Keratinocyte (primary cell): ENCODE measurements around the gene HSD17B14. TPM values are rescaled to one million over a fixed set of nuclear protein-coding genes. Genes with fewer than 3 reads are reported as not detected.

Experiments used
- DNase-seq: peaks from one replicate; pipeline ENCODE4 v3.0.0-alpha.2; 2011; ENCODE audit warnings: low read depth, missing footprints, low spot score
- FAIRE-seq: peaks from 2 replicates; lab custom pipeline; 2011; peaks lifted over from hg19 to GRCh38; lab: Jason Lieb, UNC
- H2AFZ ChIP-seq: 2 replicates; pipeline ENCODE4 v1.6.0; 2012; ENCODE audit warnings: low read length, control low read depth, inconsistent platforms; ENCODE audit not compliant: control insufficient read depth
- H3K27ac ChIP-seq: 2 replicates; pipeline ENCODE4 v1.5.1; 2011; ENCODE audit warnings: low read length; ENCODE audit not compliant: control insufficient read depth, insufficient read depth
- H3K27me3 ChIP-seq: 3 replicates; pipeline ENCODE4 v1.6.0; 2011; ENCODE audit warnings: low read length; ENCODE audit not compliant: control insufficient read depth, insufficient read depth; ENCODE audit errors: extremely low read depth
- H3K36me3 ChIP-seq, 2 experiments: 2 replicates in 1 of 2; 3 replicates in 1 of 2; pipeline ENCODE4 v1.5.1; 2011; ENCODE audit warnings: low read length in 2 of 2, mild to moderate bottlenecking in 1 of 2; ENCODE audit not compliant: control insufficient read depth in 2 of 2, insufficient read depth in 2 of 2; ENCODE audit errors: extremely low read depth in 1 of 2
- H3K4me1 ChIP-seq: 3 replicates; pipeline ENCODE4 v1.5.1; 2011; ENCODE audit warnings: low read length; ENCODE audit not compliant: control insufficient read depth, insufficient read depth; ENCODE audit errors: extremely low read depth
- H3K4me2 ChIP-seq: 3 replicates; pipeline ENCODE4 v1.6.0; 2011; ENCODE audit warnings: low read depth, low read length; ENCODE audit not compliant: control insufficient read depth, insufficient read depth; ENCODE audit errors: extremely low read depth
- H3K4me3 ChIP-seq, 3 experiments: fragments of 200-600 bp in 1 of 3; sonication (generic) in 1 of 3; 2 replicates in 2 of 3; 3 replicates in 1 of 3; pipeline ENCODE4 v1.5.1; 2011 to 2016; ENCODE audit warnings: low read length in 3 of 3, mild to moderate bottlenecking in 3 of 3, control low read depth in 2 of 3, inconsistent platforms in 1 of 3, low read depth in 1 of 3, mixed read lengths in 1 of 3, mixed run types in 1 of 3, moderate library complexity in 1 of 3; ENCODE audit not compliant: control insufficient read depth in 2 of 3, insufficient read depth in 2 of 3; ENCODE audit errors: extremely low read depth in 1 of 3
- H3K79me2 ChIP-seq: 2 replicates; pipeline ENCODE4 v1.6.0; 2012; ENCODE audit warnings: low read length; ENCODE audit not compliant: control insufficient read depth, insufficient read depth
- H3K9ac ChIP-seq: 3 replicates; pipeline ENCODE4 v1.6.0; 2011; ENCODE audit warnings: low read length; ENCODE audit not compliant: control insufficient read depth, insufficient read depth; ENCODE audit errors: extremely low read depth
- H3K9me1 ChIP-seq: 3 replicates; pipeline ENCODE4 v1.6.0; 2011; ENCODE audit warnings: low read length; ENCODE audit not compliant: control insufficient read depth, insufficient read depth; ENCODE audit errors: extremely low read depth
- H3K9me3 ChIP-seq: 2 replicates; pipeline ENCODE4 v1.5.1; 2012; ENCODE audit warnings: low read depth, low read length; ENCODE audit not compliant: control insufficient read depth
- H4K20me1 ChIP-seq: 3 replicates; pipeline ENCODE4 v1.6.0; 2011; ENCODE audit warnings: low read length; ENCODE audit not compliant: control insufficient read depth, insufficient read depth; ENCODE audit errors: extremely low read depth
- EZH2 ChIP-seq: IDR thresholded peaks from one replicate; pipeline ENCODE4 v1.6.1; 2012; ENCODE audit warnings: inconsistent platforms, mild to moderate bottlenecking, low read length, moderate library complexity
- dilution Hi-C: fragments of 300-500 bp; cut with MboI; formaldehyde crosslinking; loops from one replicate; pipeline ENCODE4 v1.7.0; 2020; ENCODE audit warnings: low sequenced_read_pairs; ENCODE audit not compliant: extremely low pct_ligation_motif_present
- polyA plus RNA-seq, 5 experiments: library from polyadenylated mRNA; depleted of rRNA in 3 of 5; stranded (reverse) in 3 of 5; stranded (forward) in 1 of 5; unstranded in 1 of 5; fragments of >200 nt; gene quantifications; 1 replicate in 1 of 5; 2 replicates in 3 of 5; 3 replicates in 1 of 5; pipeline versions ENCODE4 v1.2.1 to v1.2.3, GENCODE V29; 2011 to 2012; ENCODE audit warnings: missing spikeins in 2 of 5, low read depth in 1 of 5, low replicate concordance in 1 of 5
- TF ChIP-seq, protein P1 (sequence below), 3 experiments: IDR thresholded peaks in 1 of 3; conservative IDR thresholded peaks in 1 of 3; optimal IDR thresholded peaks in 1 of 3; 2 replicates in 2 of 3; 3 replicates in 1 of 3; pipeline versions ENCODE3 to v1.5.1; 2011; ENCODE audit warnings: low read length in 3 of 3, mild to moderate bottlenecking in 3 of 3, moderate library complexity in 2 of 3, control low read depth in 1 of 3, inconsistent platforms in 1 of 3; ENCODE audit not compliant: insufficient read depth in 2 of 3; ENCODE audit errors: extremely low read depth in 1 of 3

Gene HSD17B14
- polyA plus RNA-seq, 1 donor (not counting 4 experiments of a cell fraction or from before 2014, with no cell fraction given), result 0.92 TPM

GRCh38 chr19:48841571-48841970 is 5.3 kb upstream of the HSD17B14 start:
- DNase-seq (no peak), FAIRE-seq (no peak)
- no peak overlapping the region for H3K9ac ChIP-seq
- H3K4me1 ChIP-seq, result peaks cover 4% of the 10 kb centered on the region
- no peak overlapping the region for H3K27ac ChIP-seq
- no peaks in the 10 kb centered on the region for H3K79me2 ChIP-seq
- no peaks in the 10 kb centered on the region for H3K9me1 ChIP-seq
- no peak overlapping the region for H2AFZ ChIP-seq
- no peak for TF ChIP-seq EZH2
- TF ChIP-seq, protein P1, sequence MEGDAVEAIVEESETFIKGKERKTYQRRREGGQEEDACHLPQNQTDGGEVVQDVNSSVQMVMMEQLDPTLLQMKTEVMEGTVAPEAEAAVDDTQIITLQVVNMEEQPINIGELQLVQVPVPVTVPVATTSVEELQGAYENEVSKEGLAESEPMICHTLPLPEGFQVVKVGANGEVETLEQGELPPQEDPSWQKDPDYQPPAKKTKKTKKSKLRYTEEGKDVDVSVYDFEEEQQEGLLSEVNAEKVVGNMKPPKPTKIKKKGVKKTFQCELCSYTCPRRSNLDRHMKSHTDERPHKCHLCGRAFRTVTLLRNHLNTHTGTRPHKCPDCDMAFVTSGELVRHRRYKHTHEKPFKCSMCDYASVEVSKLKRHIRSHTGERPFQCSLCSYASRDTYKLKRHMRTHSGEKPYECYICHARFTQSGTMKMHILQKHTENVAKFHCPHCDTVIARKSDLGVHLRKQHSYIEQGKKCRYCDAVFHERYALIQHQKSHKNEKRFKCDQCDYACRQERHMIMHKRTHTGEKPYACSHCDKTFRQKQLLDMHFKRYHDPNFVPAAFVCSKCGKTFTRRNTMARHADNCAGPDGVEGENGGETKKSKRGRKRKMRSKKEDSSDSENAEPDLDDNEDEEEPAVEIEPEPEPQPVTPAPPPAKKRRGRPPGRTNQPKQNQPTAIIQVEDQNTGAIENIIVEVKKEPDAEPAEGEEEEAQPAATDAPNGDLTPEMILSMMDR (optimal IDR thresholded peaks at IDR 0.05 in 1 of 3, IDR thresholded peaks at IDR 0.05 in 1 of 3, conservative IDR thresholded peaks at IDR 0.05 in 1 of 3; ENCODE audit: extremely low read depth in 1 of 3, insufficient read depth in 2 of 3, low read length in 3 of 3), result no peak
- H3K4me2 ChIP-seq, result no peak overlapping the region
- H3K9me3 ChIP-seq, result no peaks in the 10 kb centered on the region
- H4K20me1 ChIP-seq, result no peaks in the 10 kb centered on the region
- no peaks in the 10 kb centered on the region for H3K36me3 ChIP-seq
- no peaks in the 10 kb centered on the region for H3K27me3 ChIP-seq
- dilution Hi-C loops, result no loop called here
- no peak overlapping the region for H3K4me3 ChIP-seq

DNA sequence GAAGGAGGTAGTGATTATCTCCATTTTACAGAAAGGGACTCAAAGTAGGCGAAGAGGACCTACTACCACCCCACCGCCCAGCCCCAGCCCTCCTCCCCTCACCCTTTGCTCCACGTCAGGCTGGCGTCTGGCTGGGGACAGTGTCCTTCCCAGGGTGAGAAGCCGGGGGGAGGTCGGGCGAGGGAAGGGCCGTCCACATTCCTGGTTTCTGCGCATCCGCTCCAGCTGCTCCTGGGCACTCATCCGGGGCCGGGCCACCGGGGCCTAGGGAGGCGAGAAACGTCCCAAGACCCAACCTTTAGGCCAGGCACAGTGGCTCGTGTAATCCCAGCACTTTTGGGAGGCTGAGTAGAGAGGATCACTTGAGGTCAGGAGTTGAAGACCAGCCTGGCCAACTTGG is 4.8 kb upstream of the HSD17B14 start:
- H3K9me3 ChIP-seq, result no peaks in the 10 kb centered on the region
- no peaks in the 10 kb centered on the region for H4K20me1 ChIP-seq
- no peaks in the 10 kb centered on the region for H3K27me3 ChIP-seq
- H3K4me1 ChIP-seq, result peaks cover 9% of the 10 kb centered on the region
- no peak for FAIRE-seq
- H3K79me2 ChIP-seq, result no peaks in the 10 kb centered on the region
- no peak for TF ChIP-seq EZH2
- TF ChIP-seq, protein P1 (optimal IDR thresholded peaks at IDR 0.05 in 1 of 3, IDR thresholded peaks at IDR 0.05 in 1 of 3, conservative IDR thresholded peaks at IDR 0.05 in 1 of 3; ENCODE audit: extremely low read depth in 1 of 3, insufficient read depth in 2 of 3, low read length in 3 of 3), result no peak
- no peak overlapping the region for H3K4me2 ChIP-seq
- dilution Hi-C loops, result no loop called here
- no peak overlapping the region for H3K27ac ChIP-seq
- no peak overlapping the region for H3K9ac ChIP-seq
- H2AFZ ChIP-seq, result no peak overlapping the region
- H3K9me1 ChIP-seq, result no peaks in the 10 kb centered on the region
- no peak overlapping the region for H3K4me3 ChIP-seq
- no peaks in the 10 kb centered on the region for H3K36me3 ChIP-seq
- DNase-seq, result no peak
